HG02981 (cell line): ENCODE measurements around the gene C5orf47.

ENCODE experiments used
- ATAC-seq: cut with Tn5 transposase; IDR thresholded peaks from one replicate; pipeline ENCODE4 v1.9.1; 2021; ENCODE audit warnings: mild to moderate bottlenecking, moderate library complexity; ENCODE audit not compliant: unreplicated experiment

Gene C5orf47

GRCh38 chr5:173988554-173989431 is at the start of gene C5orf47:
TSS of gene C5orf47 (plus strand) at chr5:173989170. CDS start at chr5:173989264, 94 bp downstream.
- no peak for ATAC-seq

GRCh38 chr5:173940269-173940668 is 48.7 kb upstream of the C5orf47 start:
- ATAC-seq = no peak

GRCh38 chr5:173941102-173941501 is 47.9 kb upstream of the C5orf47 start:
- ATAC-seq = no peak

- ATAC-seq = no peak
Observed at GRCh38 chr5:173941758-173942401, 47.1 kb upstream of the C5orf47 start.

- ATAC-seq = no peak
Observed at GRCh38 chr5:173944511-173944910, 44.5 kb upstream of the C5orf47 start.

- no peak for ATAC-seq
Observed at GRCh38 chr5:173945160-173945559, 43.8 kb upstream of the C5orf47 start.

GRCh38 chr5:173946323-173946722 is 42.6 kb upstream of the C5orf47 start:
- ATAC-seq = no peak

GRCh38 chr5:173950829-173951228 is 38.1 kb upstream of the C5orf47 start:
- no peak for ATAC-seq

GRCh38 chr5:173953528-173954090 is 35.4 kb upstream of the C5orf47 start:
- no peak for ATAC-seq

- ATAC-seq = peak; percentile 67
Observed at GRCh38 chr5:173954671-173955521, 34.1 kb upstream of the C5orf47 start.

GRCh38 chr5:173960986-173961385 is 28.0 kb upstream of the C5orf47 start:
- no peak for ATAC-seq

GRCh38 chr5:173961418-173961817 is 27.6 kb upstream of the C5orf47 start:
- ATAC-seq = no peak

GRCh38 chr5:173962436-173962972 is 26.5 kb upstream of the C5orf47 start:
- ATAC-seq = no peak

- ATAC-seq = no peak
Observed at GRCh38 chr5:173963182-173963838, 25.7 kb upstream of the C5orf47 start.

GRCh38 chr5:173963867-173964441 is 25.0 kb upstream of the C5orf47 start:
- no peak for ATAC-seq

- ATAC-seq = no peak
Observed at GRCh38 chr5:173964506-173964905, 24.5 kb upstream of the C5orf47 start.

- no peak for ATAC-seq
Observed at GRCh38 chr5:173967241-173967640, 21.7 kb upstream of the C5orf47 start.

- no peak for ATAC-seq
Observed at GRCh38 chr5:173968154-173968797, 20.7 kb upstream of the C5orf47 start.
